ENCODE data around the gene NDUFS8. TPM values are rescaled to one million over a fixed set of nuclear protein-coding genes. Genes with fewer than 3 reads are reported as not detected.

Gene NDUFS8
- total and polyA plus RNA-seq, 2 donors (not counting 1 experiment from before 2014, with no cell fraction given), result 73.9 to 84.6 TPM

- H3K27ac ChIP-seq (ENCODE audit: low read length in 2 of 2), result no peak overlapping the region
- Mint-ChIP-seq H3K4me3 (no peak overlapping the region), H3K4me1 (no peaks in the 10 kb centered on the region), H3K27me3 (no peaks in the 10 kb centered on the region), H3K27ac (no peak overlapping the region), H3K9me3 (ENCODE audit: insufficient read depth) (no peaks in the 10 kb centered on the region)
- H3K9ac ChIP-seq (ENCODE audit: low read length), result no peak overlapping the region
- ChIA-PET CTCF (no interaction called here), POLR2A (no interaction called here)
- H3K36me3 ChIP-seq (replicated peaks in 1 of 2; ENCODE audit: control extremely low read depth in 1 of 2, control insufficient read depth in 1 of 2, extremely low read depth in 1 of 2, insufficient read depth in 2 of 2, low read length in 1 of 2), result peaks cover 0 to 58% of the 10 kb centered on the region in 2 experiments
- TF ChIP-seq CTCF (IDR thresholded peaks at IDR 0.05) (no peak), EZH2 (IDR thresholded peaks at IDR 0.05; ENCODE audit: borderline replicate concordance, insufficient read depth, low read depth, low read length, poor library complexity, severe bottlenecking) (no peak)
- no peak overlapping the region for H3K4me3 ChIP-seq (ENCODE audit: control extremely low read depth in 1 of 5, extremely low read depth in 1 of 5, insufficient read depth in 1 of 5, low read depth in 2 of 5, low read length in 4 of 5)
- ATAC-seq (ENCODE audit: low read depth) (no peak), DNase-seq (no peak)
- no peak overlapping the region for H2AFZ ChIP-seq (ENCODE audit: insufficient read depth, low read depth, low read length, poor library complexity, severe bottlenecking)
- H3K27me3 ChIP-seq (replicated peaks in 1 of 4; ENCODE audit: control extremely low read depth in 1 of 4, control insufficient read depth in 3 of 4, insufficient read depth in 4 of 4, low read length in 3 of 4), result no peaks in the 10 kb centered on the region
- H4K20me1 ChIP-seq (ENCODE audit: control insufficient read depth, insufficient read depth, low read length, poor library complexity, severe bottlenecking), result no peaks in the 10 kb centered on the region
- 96% methylated on average over 40 of the region's 40 CpGs for whole genome bisulfite sequencing (ENCODE audit: insufficient coverage)
- H3K79me2 ChIP-seq (ENCODE audit: control insufficient read depth, insufficient read depth, low read length), result no peaks in the 10 kb centered on the region
- intact Hi-C loops (cut with micrococcal nuclease), result no loop called here
- no peak overlapping the region for H3K4me2 ChIP-seq (replicated peaks; ENCODE audit: low read depth, low read length, poor library complexity, severe bottlenecking)
- H3K9me3 ChIP-seq (ENCODE audit: control extremely low read depth in 1 of 3, control insufficient read depth in 2 of 3, insufficient read depth in 1 of 3, low read length in 2 of 3), result no peaks in the 10 kb centered on the region
- H3K4me1 ChIP-seq (ENCODE audit: control insufficient read depth in 2 of 2, insufficient read depth in 2 of 2, low read length in 2 of 2), result no peaks in the 10 kb centered on the region
Measured at GRCh38 chr11:68049509-68050370, 19.3 kb downstream of the NDUFS8 start.

GRCh38 chr11:68050371-68050841, 19.9 kb downstream of the NDUFS8 start:
- no peak overlapping the region for H3K27ac Mint-ChIP-seq
- no peaks in the 10 kb centered on the region for H3K9me3 Mint-ChIP-seq (ENCODE audit: insufficient read depth)

More at GRCh38 chr11:68050371-68050841, 19.9 kb downstream of the NDUFS8 start:
- H4K20me1 ChIP-seq (ENCODE audit: control insufficient read depth, insufficient read depth, low read length, poor library complexity, severe bottlenecking), result no peaks in the 10 kb centered on the region
- ChIA-PET POLR2A (no interaction called here), CTCF (no interaction called here)
- no peak for TF ChIP-seq CTCF (IDR thresholded peaks at IDR 0.05)
- no peak for TF ChIP-seq EZH2 (IDR thresholded peaks at IDR 0.05; ENCODE audit: borderline replicate concordance, insufficient read depth, low read depth, low read length, poor library complexity, severe bottlenecking)
- WGBS (ENCODE audit: insufficient coverage), result 95% methylated on average over 17 of the region's 18 CpGs
- no peaks in the 10 kb centered on the region for H3K79me2 ChIP-seq (ENCODE audit: control insufficient read depth, insufficient read depth, low read length)
- DNase-seq (no peak), ATAC-seq (ENCODE audit: low read depth) (no peak)
- H3K4me2 ChIP-seq (replicated peaks; ENCODE audit: low read depth, low read length, poor library complexity, severe bottlenecking), result no peak overlapping the region
- peaks cover 0 to 54% of the 10 kb centered on the region in 2 experiments for H3K36me3 ChIP-seq (replicated peaks in 1 of 2; ENCODE audit: control extremely low read depth in 1 of 2, control insufficient read depth in 1 of 2, extremely low read depth in 1 of 2, insufficient read depth in 2 of 2, low read length in 1 of 2)
- no peak overlapping the region for H3K9ac ChIP-seq (ENCODE audit: low read length)
- no peaks in the 10 kb centered on the region for H3K9me3 ChIP-seq (ENCODE audit: control extremely low read depth in 1 of 3, control insufficient read depth in 2 of 3, insufficient read depth in 1 of 3, low read length in 2 of 3)
- intact Hi-C loops (cut with micrococcal nuclease), result no loop called here
- Mint-ChIP-seq H3K4me1 (no peaks in the 10 kb centered on the region), H3K27me3 (no peaks in the 10 kb centered on the region), H3K4me3 (no peak overlapping the region)
- no peak overlapping the region for H3K27ac ChIP-seq (ENCODE audit: low read length in 2 of 2)
- no peaks in the 10 kb centered on the region for H3K27me3 ChIP-seq (replicated peaks in 1 of 4; ENCODE audit: control extremely low read depth in 1 of 4, control insufficient read depth in 3 of 4, insufficient read depth in 4 of 4, low read length in 3 of 4)
- no peaks in the 10 kb centered on the region for H3K4me1 ChIP-seq (ENCODE audit: control insufficient read depth in 2 of 2, insufficient read depth in 2 of 2, low read length in 2 of 2)
- no peak overlapping the region for H3K4me3 ChIP-seq (ENCODE audit: control extremely low read depth in 1 of 5, extremely low read depth in 1 of 5, insufficient read depth in 1 of 5, low read depth in 2 of 5, low read length in 4 of 5)
- H2AFZ ChIP-seq (ENCODE audit: insufficient read depth, low read depth, low read length, poor library complexity, severe bottlenecking), result no peak overlapping the region

Measured in B cell (primary cell).